Hindlimb muscle (tissue), 1 donor: ENCODE measurements around the gene RNF212. TPM values are rescaled to one million over a fixed set of nuclear protein-coding genes. Genes with fewer than 3 reads are reported as not detected.

Source experiments
- polyA plus RNA-seq: library from polyadenylated mRNA; unstranded; fragments of 120-200 nt; gene quantifications from one replicate; pipeline ENCODE4 v1.2.1, GENCODE V29; 2013; ENCODE audit not compliant: insufficient read length

Gene RNF212
- polyA plus RNA-seq, 1 donor = 3.6 TPM

Other genes starting within 250 kb of the RNF212 start
- 43.2 TPM for gene GAK, start 181.2 kb downstream of the RNF212 start, polyA plus RNA-seq
- gene TMEM175, start 181.1 kb downstream of the RNF212 start, polyA plus RNA-seq = 22.1 TPM
- 6.5 TPM for gene DGKQ, start 140.0 kb downstream of the RNF212 start, polyA plus RNA-seq
- 16.5 TPM for gene IDUA, start 126.5 kb downstream of the RNF212 start, polyA plus RNA-seq
- 6.0 TPM for gene SLC26A1, start 120.2 kb downstream of the RNF212 start, polyA plus RNA-seq
- gene FGFRL1, start 101.9 kb downstream of the RNF212 start, polyA plus RNA-seq = 297 TPM
- 48.0 TPM for gene SPON2, start 59.0 kb upstream of the RNF212 start, polyA plus RNA-seq
- 133 TPM for gene CTBP1, start 135.6 kb upstream of the RNF212 start, polyA plus RNA-seq
- 40.3 TPM for gene MAEA, start 176.3 kb upstream of the RNF212 start, polyA plus RNA-seq
- gene UVSSA, start 233.6 kb upstream of the RNF212 start, polyA plus RNA-seq = 9.7 TPM